ENCODE data around the gene FBL.
"Not testable (repeated sequence)": the region's sequence is repeated elsewhere in the genome, so short reads cannot be mapped to it uniquely, and the experiment has no call there.

The FBL gene

GRCh38 chr19:39813264-39813993, 32.8 kb downstream of the FBL start:
- no peak overlapping the region for H2AFZ ChIP-seq (ENCODE audit: low read length)
- no peak for TF ChIP-seq EZH2phosphoT487 (IDR thresholded peaks at IDR 0.05; ENCODE audit: borderline replicate concordance)
- no peak overlapping the region for H3K9ac ChIP-seq (ENCODE audit: low read depth, low read length, poor library complexity, severe bottlenecking)
- H3K9me2 ChIP-seq (replicated peaks; ENCODE audit: low read depth, low read length), result no peaks in the 10 kb centered on the region
- H3K4me1 ChIP-seq (ENCODE audit: insufficient read depth, low read length, poor library complexity, severe bottlenecking), result no peaks in the 10 kb centered on the region
- no peak overlapping the region for H3K4me2 ChIP-seq (ENCODE audit: low read depth, low read length, poor library complexity, severe bottlenecking)
- no peaks in the 10 kb centered on the region for H3K27me3 ChIP-seq (ENCODE audit: insufficient read depth, low read length, poor library complexity, severe bottlenecking)
- no peaks in the 10 kb centered on the region for H3K36me3 ChIP-seq (ENCODE audit: insufficient read depth, low read length)
- no peaks in the 10 kb centered on the region for H4K20me1 ChIP-seq (ENCODE audit: insufficient read depth, low read length, poor library complexity, severe bottlenecking)
- H3K9me3 ChIP-seq (ENCODE audit: insufficient read depth, low read depth, low read length), result no peaks in the 10 kb centered on the region
- no peaks in the 10 kb centered on the region for H3F3A ChIP-seq (ENCODE audit: low read depth)
- no peaks in the 10 kb centered on the region for H3K79me2 ChIP-seq (ENCODE audit: insufficient read depth, low read length)
- H3K4me3 ChIP-seq (ENCODE audit: low read length, poor library complexity, severe bottlenecking), result no peak overlapping the region

GRCh38 chr19:39811064-39811463, 35.1 kb downstream of the FBL start:
- H4K20me1 ChIP-seq (ENCODE audit: insufficient read depth, low read length, poor library complexity, severe bottlenecking), result no peaks in the 10 kb centered on the region
- no peaks in the 10 kb centered on the region for H3K4me1 ChIP-seq (ENCODE audit: insufficient read depth, low read length, poor library complexity, severe bottlenecking)
- no peaks in the 10 kb centered on the region for H3K27me3 ChIP-seq (ENCODE audit: insufficient read depth, low read length, poor library complexity, severe bottlenecking)
- H3K4me2 ChIP-seq (ENCODE audit: low read depth, low read length, poor library complexity, severe bottlenecking), result no peak overlapping the region
- H3K79me2 ChIP-seq (ENCODE audit: insufficient read depth, low read length), result no peaks in the 10 kb centered on the region
- H3F3A ChIP-seq (ENCODE audit: low read depth), result no peaks in the 10 kb centered on the region
- no peak for TF ChIP-seq EZH2phosphoT487 (IDR thresholded peaks at IDR 0.05; ENCODE audit: borderline replicate concordance)
- no peak for TF ChIP-seq CTCF (conservative IDR thresholded peaks at IDR 0.05; ENCODE audit: low read length)
- H3K4me3 ChIP-seq (ENCODE audit: low read length, poor library complexity, severe bottlenecking), result no peak overlapping the region
- no peaks in the 10 kb centered on the region for H3K9me3 ChIP-seq (ENCODE audit: insufficient read depth, low read depth, low read length)
- no peaks in the 10 kb centered on the region for H3K36me3 ChIP-seq (ENCODE audit: insufficient read depth, low read length)
- H2AFZ ChIP-seq (ENCODE audit: low read length), result no peak overlapping the region
- H3K9ac ChIP-seq (ENCODE audit: low read depth, low read length, poor library complexity, severe bottlenecking), result no peak overlapping the region
- H3K9me2 ChIP-seq (replicated peaks; ENCODE audit: low read depth, low read length), result no peaks in the 10 kb centered on the region

- H3K4me2 ChIP-seq (ENCODE audit: low read depth, low read length, poor library complexity, severe bottlenecking), result no peak overlapping the region
- H3K4me3 ChIP-seq (ENCODE audit: low read length, poor library complexity, severe bottlenecking), result no peak overlapping the region
- H3K79me2 ChIP-seq (ENCODE audit: insufficient read depth, low read length), result no peaks in the 10 kb centered on the region
- no peaks in the 10 kb centered on the region for H3K9me2 ChIP-seq (replicated peaks; ENCODE audit: low read depth, low read length)
- no peak for TF ChIP-seq EZH2phosphoT487 (IDR thresholded peaks at IDR 0.05; ENCODE audit: borderline replicate concordance)
- H3K4me1 ChIP-seq (ENCODE audit: insufficient read depth, low read length, poor library complexity, severe bottlenecking), result no peaks in the 10 kb centered on the region
- H3K36me3 ChIP-seq (ENCODE audit: insufficient read depth, low read length), result no peaks in the 10 kb centered on the region
- no peaks in the 10 kb centered on the region for H4K20me1 ChIP-seq (ENCODE audit: insufficient read depth, low read length, poor library complexity, severe bottlenecking)
- no peaks in the 10 kb centered on the region for H3K27me3 ChIP-seq (ENCODE audit: insufficient read depth, low read length, poor library complexity, severe bottlenecking)
- no peaks in the 10 kb centered on the region for H3F3A ChIP-seq (ENCODE audit: low read depth)
- H2AFZ ChIP-seq (ENCODE audit: low read length), result no peak overlapping the region
- no peak overlapping the region for H3K9ac ChIP-seq (ENCODE audit: low read depth, low read length, poor library complexity, severe bottlenecking)
- no peaks in the 10 kb centered on the region for H3K9me3 ChIP-seq (ENCODE audit: insufficient read depth, low read depth, low read length)
Measured at GRCh38 chr19:39810424-39810823, 35.8 kb downstream of the FBL start.

- no peak for TF ChIP-seq CTCF (conservative IDR thresholded peaks at IDR 0.05; ENCODE audit: low read length)
- TF ChIP-seq EZH2phosphoT487 (IDR thresholded peaks at IDR 0.05; ENCODE audit: borderline replicate concordance), result no peak
- Histone ChIP-seq H3K4me2 (ENCODE audit: low read depth, low read length, poor library complexity, severe bottlenecking) (no peak overlapping the region), H3K36me3 (ENCODE audit: insufficient read depth, low read length) (no peaks in the 10 kb centered on the region), H3K79me2 (ENCODE audit: insufficient read depth, low read length) (no peaks in the 10 kb centered on the region), H3K4me3 (ENCODE audit: low read length, poor library complexity, severe bottlenecking) (no peak overlapping the region), H3K9me2 (replicated peaks; ENCODE audit: low read depth, low read length) (no peaks in the 10 kb centered on the region), H3K9me3 (ENCODE audit: insufficient read depth, low read depth, low read length) (no peaks in the 10 kb centered on the region), H3K27me3 (ENCODE audit: insufficient read depth, low read length, poor library complexity, severe bottlenecking) (no peaks in the 10 kb centered on the region), H3F3A (ENCODE audit: low read depth) (no peaks in the 10 kb centered on the region), H4K20me1 (ENCODE audit: insufficient read depth, low read length, poor library complexity, severe bottlenecking) (no peaks in the 10 kb centered on the region), H3K9ac (ENCODE audit: low read depth, low read length, poor library complexity, severe bottlenecking) (no peak overlapping the region), H2AFZ (ENCODE audit: low read length) (no peak overlapping the region), H3K4me1 (ENCODE audit: insufficient read depth, low read length, poor library complexity, severe bottlenecking) (no peaks in the 10 kb centered on the region)
Measured at GRCh38 chr19:39809368-39809767, 36.8 kb downstream of the FBL start.

GRCh38 chr19:39808688-39809087, 37.5 kb downstream of the FBL start:
- H3K4me1 ChIP-seq (ENCODE audit: insufficient read depth, low read length, poor library complexity, severe bottlenecking); H3K9me2 ChIP-seq (replicated peaks; ENCODE audit: low read depth, low read length): not testable (repeated sequence)

More at GRCh38 chr19:39808688-39809087, 37.5 kb downstream of the FBL start:
- not testable (repeated sequence) for H3K79me2 ChIP-seq (ENCODE audit: insufficient read depth, low read length); H3K9ac ChIP-seq (ENCODE audit: low read depth, low read length, poor library complexity, severe bottlenecking); H2AFZ ChIP-seq (ENCODE audit: low read length); H4K20me1 ChIP-seq (ENCODE audit: insufficient read depth, low read length, poor library complexity, severe bottlenecking); H3K36me3 ChIP-seq (ENCODE audit: insufficient read depth, low read length); H3K27me3 ChIP-seq (ENCODE audit: insufficient read depth, low read length, poor library complexity, severe bottlenecking); H3K4me3 ChIP-seq (ENCODE audit: low read length, poor library complexity, severe bottlenecking); H3F3A ChIP-seq (ENCODE audit: low read depth); H3K4me2 ChIP-seq (ENCODE audit: low read depth, low read length, poor library complexity, severe bottlenecking); H3K9me3 ChIP-seq (ENCODE audit: insufficient read depth, low read depth, low read length)
